Neural cell (in vitro differentiated cells): Measurements from ENCODE around the gene JAKMIP3. TPM values are rescaled to one million over a fixed set of nuclear protein-coding genes. Genes with fewer than 3 reads are reported as not detected.

Experiments used
- H2AFZ ChIP-seq: fragments of 200-600, 300-800 bp; sonication (generic), shearing (Covaris generic); 2 replicates; pipeline ENCODE4 v1.6.0; 2014; ENCODE audit warnings: low read depth, mild to moderate bottlenecking, antibody characterized with exemption, low read length, moderate library complexity
- H3F3A ChIP-seq: fragments of 200-600 bp; shearing (Covaris generic); 2 replicates; pipeline ENCODE4 v1.6.1; 2016; ENCODE audit warnings: mild to moderate bottlenecking, moderate library complexity, mixed read lengths, antibody characterized with exemption, low read length; ENCODE audit not compliant: insufficient read depth, poor library complexity, severe bottlenecking
- H3K27ac ChIP-seq: fragments of 200-600, 300-800 bp; sonication (generic), shearing (Covaris generic); 2 replicates; pipeline ENCODE4 v1.5.1; 2014; ENCODE audit warnings: mild to moderate bottlenecking, low read length, moderate library complexity
- H3K27me3 ChIP-seq: fragments of 300-800, 200-600 bp; sonication (generic), shearing (Covaris generic); 2 replicates; pipeline ENCODE4 v1.6.0; 2014; ENCODE audit warnings: mild to moderate bottlenecking, low read depth, low read length, moderate library complexity; ENCODE audit not compliant: insufficient read depth
- H3K36me3 ChIP-seq: fragments of 300-800, 200-600 bp; sonication (generic), shearing (Covaris generic); 2 replicates; pipeline ENCODE4 v1.5.1; 2014; ENCODE audit warnings: mild to moderate bottlenecking, antibody characterized with exemption, low read length, moderate library complexity; ENCODE audit not compliant: insufficient read depth
- H3K4me2 ChIP-seq: fragments of 300-800, 200-600 bp; sonication (generic), shearing (Covaris generic); 2 replicates; pipeline ENCODE4 v1.6.0; 2014; ENCODE audit warnings: mild to moderate bottlenecking, low read length
- H3K4me3 ChIP-seq: fragments of 300-800, 200-600 bp; sonication (generic), shearing (Covaris generic); 2 replicates; pipeline ENCODE4 v1.5.1; 2014; ENCODE audit warnings: mild to moderate bottlenecking, low read length, moderate library complexity
- H3K79me2 ChIP-seq: fragments of 200-600 bp; shearing (Covaris generic); replicated peaks from 2 replicates; pipeline ENCODE4 v1.6.0; 2014; ENCODE audit warnings: mild to moderate bottlenecking, low read length, moderate library complexity; ENCODE audit not compliant: insufficient read depth
- H3K9ac ChIP-seq: fragments of 300-800, 200-600 bp; sonication (generic), shearing (Covaris generic); 2 replicates; pipeline ENCODE4 v1.6.1; 2016; ENCODE audit warnings: mild to moderate bottlenecking, low read length, mixed read lengths
- H3K9me2 ChIP-seq: fragments of 200-600 bp; shearing (Covaris generic); 2 replicates; pipeline ENCODE4 v1.6.1; 2016; ENCODE audit warnings: mild to moderate bottlenecking, low read length, mixed read lengths; ENCODE audit not compliant: insufficient read depth
- H3K9me3 ChIP-seq: fragments of 200-600, 300-800 bp; sonication (generic), shearing (Covaris generic); 2 replicates; pipeline ENCODE4 v1.6.1; 2016; ENCODE audit warnings: mild to moderate bottlenecking, mixed run types, low read length, moderate library complexity, mixed read lengths
- H4K20me1 ChIP-seq: fragments of 200-600 bp; shearing (Covaris generic); 2 replicates; pipeline ENCODE4 v1.6.1; 2016; ENCODE audit warnings: mild to moderate bottlenecking, mixed run types; ENCODE audit not compliant: insufficient read depth
- CTCF ChIP-seq: fragments of 450-650 bp; IDR thresholded peaks from 2 replicates; pipeline ENCODE4 v1.5.1; 2014; ENCODE audit warnings: antibody characterized with exemption, mild to moderate bottlenecking, moderate library complexity; ENCODE audit not compliant: poor library complexity, severe bottlenecking
- EP300 ChIP-seq: fragments of 450-650 bp; conservative IDR thresholded peaks from 2 replicates; pipeline ENCODE4 v1.6.1; 2014; ENCODE audit warnings: antibody characterized with exemption, mild to moderate bottlenecking, moderate library complexity; ENCODE audit not compliant: poor library complexity, severe bottlenecking
- EZH2 ChIP-seq: fragments of 200-600, 300-800 bp; shearing (Covaris generic), sonication (generic); IDR thresholded peaks from 2 replicates; pipeline ENCODE4 v1.6.1; 2014; ENCODE audit warnings: antibody characterized with exemption, low read length, borderline replicate concordance, mild to moderate bottlenecking; ENCODE audit not compliant: insufficient read depth, poor library complexity, severe bottlenecking
- MXI1 ChIP-seq: fragments of 450-650 bp; conservative IDR thresholded peaks from 2 replicates; pipeline ENCODE4 v1.6.1; 2014; ENCODE audit warnings: antibody characterized with exemption, mild to moderate bottlenecking; ENCODE audit not compliant: poor library complexity, severe bottlenecking
- POLR2AphosphoS5 ChIP-seq: IDR thresholded peaks from 2 replicates; pipeline ENCODE4 v1.6.1; 2012
- RAD21 ChIP-seq: fragments of 450-650 bp; conservative IDR thresholded peaks from 2 replicates; pipeline ENCODE4 v1.6.1; 2014; ENCODE audit warnings: antibody characterized with exemption, mild to moderate bottlenecking, moderate library complexity
- REST ChIP-seq: IDR thresholded peaks from 2 replicates; pipeline ENCODE4 v1.6.1; 2012; ENCODE audit warnings: borderline replicate concordance
- SMC3 ChIP-seq: fragments of 450-650 bp; conservative IDR thresholded peaks from 2 replicates; pipeline ENCODE4 v1.6.1; 2014; ENCODE audit warnings: antibody characterized with exemption, mild to moderate bottlenecking, moderate library complexity; ENCODE audit not compliant: poor library complexity
- TAF1 ChIP-seq: IDR thresholded peaks from 2 replicates; pipeline ENCODE4 v1.6.1; 2012; ENCODE audit warnings: low read depth
- polyA plus RNA-seq: library from polyadenylated mRNA; depleted of rRNA; stranded (reverse); fragments of >200 nt; gene quantifications from 2 replicates; pipeline ENCODE4 v1.2.3, GENCODE V29; 2014

The JAKMIP3 gene
- polyA plus RNA-seq, 1 donor from 2014 or later = 5.1 TPM

- Histone ChIP-seq H3K36me3 (no peaks in the 10 kb centered on the region), H3K27ac (no peak overlapping the region), H3K79me2 (no peaks in the 10 kb centered on the region), H3K4me2 (no peak overlapping the region), H2AFZ (no peak overlapping the region), H3K9me3 (no peaks in the 10 kb centered on the region), H3K9ac (no peak overlapping the region), H3K9me2 (no peaks in the 10 kb centered on the region), H3F3A (no peaks in the 10 kb centered on the region), H3K27me3 (no peaks in the 10 kb centered on the region), H4K20me1 (no peaks in the 10 kb centered on the region), H3K4me3 (no peak overlapping the region)
- TF ChIP-seq MXI1 (no peak), SMC3 (no peak), EZH2 (no peak), EP300 (no peak), POLR2AphosphoS5 (no peak), RAD21 (no peak), REST (no peak), TAF1 (no peak), CTCF (no peak)
Measured at GRCh38 chr10:132069849-132070182, 4.1 kb downstream of the JAKMIP3 start.

- no peak overlapping the region for H3K4me3 ChIP-seq
- H3K79me2 ChIP-seq = no peaks in the 10 kb centered on the region
- no peak overlapping the region for H3K4me2 ChIP-seq
- H2AFZ ChIP-seq = no peak overlapping the region
- no peaks in the 10 kb centered on the region for H3K27me3 ChIP-seq
- H3K9ac ChIP-seq = no peak overlapping the region
- no peak overlapping the region for H3K27ac ChIP-seq
- H3K9me3 ChIP-seq = no peaks in the 10 kb centered on the region
- no peaks in the 10 kb centered on the region for H3K9me2 ChIP-seq
- TF ChIP-seq SMC3 = no peak
- no peak for TF ChIP-seq POLR2AphosphoS5
- no peak for TF ChIP-seq CTCF
- no peak for TF ChIP-seq EP300
- TF ChIP-seq EZH2 = no peak
- TF ChIP-seq RAD21 = no peak
- TF ChIP-seq TAF1 = no peak
- TF ChIP-seq MXI1 = no peak
- TF ChIP-seq REST = no peak
- H4K20me1 ChIP-seq = no peaks in the 10 kb centered on the region
- no peaks in the 10 kb centered on the region for H3F3A ChIP-seq
- no peaks in the 10 kb centered on the region for H3K36me3 ChIP-seq
Measured at GRCh38 chr10:132070724-132071123, 5.0 kb downstream of the JAKMIP3 start.
